Activated CD8-positive, alpha-beta memory T cell treated with anti-CD3 and anti-CD28 coated beads for 24 hours (primary cell): ENCODE results near the gene ILK.
A peak's percentile ranks its signal among the peaks of the same experiment; 100 is the strongest.

Experiments
- DNase-seq: peaks from one replicate; pipeline ENCODE4 v3.0.0-alpha.2; 2020

Gene ILK

GRCh38 chr11:6603287-6604080 lies at the start of gene ILK, which contains the start of gene RRP8:
ILK (plus strand) TSS chr11:6603774; CDS start chr11:6604272, 498 bp downstream.
RRP8 (minus strand) TSS chr11:6603616; CDS start chr11:6603502, 114 bp downstream.
- peak; percentile 93 for DNase-seq

GRCh38 chr11:6554828-6555706 lies 48.5 kb upstream of the ILK start:
- DNase-seq: no peak

GRCh38 chr11:6556139-6556949 lies 47.2 kb upstream of the ILK start:
- DNase-seq: no peak

- no peak for DNase-seq
Measured at GRCh38 chr11:6557063-6557462, 46.5 kb upstream of the ILK start.

- DNase-seq: no peak
Measured at GRCh38 chr11:6557761-6558674, 45.6 kb upstream of the ILK start.

GRCh38 chr11:6559369-6559768 lies 44.2 kb upstream of the ILK start:
- no peak for DNase-seq

GRCh38 chr11:6561288-6561687 lies 42.3 kb upstream of the ILK start:
- DNase-seq: no peak

- DNase-seq: no peak
Measured at GRCh38 chr11:6563121-6563619, 40.4 kb upstream of the ILK start.

GRCh38 chr11:6563667-6564066 lies 39.9 kb upstream of the ILK start:
- DNase-seq: no peak

- no peak for DNase-seq
Measured at GRCh38 chr11:6565325-6565724, 38.2 kb upstream of the ILK start.

GRCh38 chr11:6565988-6566703 lies 37.4 kb upstream of the ILK start:
- no peak for DNase-seq

- DNase-seq: no peak
Measured at GRCh38 chr11:6566704-6567370, 36.7 kb upstream of the ILK start.

- peak; percentile 50 for DNase-seq
Measured at GRCh38 chr11:6567371-6567745, 36.2 kb upstream of the ILK start.

- DNase-seq: no peak
Measured at GRCh38 chr11:6568191-6568918, 35.2 kb upstream of the ILK start.

- no peak for DNase-seq
Measured at GRCh38 chr11:6569706-6570105, 33.9 kb upstream of the ILK start.

- DNase-seq: no peak
Measured at GRCh38 chr11:6570691-6571427, 32.7 kb upstream of the ILK start.

GRCh38 chr11:6571434-6572008 lies 32.1 kb upstream of the ILK start:
- DNase-seq: no peak

- DNase-seq: no peak
Measured at GRCh38 chr11:6572215-6572614, 31.4 kb upstream of the ILK start.
